NCI-H1694 treated with DMSO at 0.1 percent for 48 hours (cell line): ENCODE results near the gene RCOR2.
"Not testable (repeated sequence)": the region's sequence is repeated elsewhere in the genome, so short reads cannot be mapped to it uniquely, and the experiment has no call there.

Experiments
- DNase-seq: peaks from one replicate; lab custom pipeline; 2025; lab: John Stamatoyannopoulos, UW

Gene RCOR2

DNA sequence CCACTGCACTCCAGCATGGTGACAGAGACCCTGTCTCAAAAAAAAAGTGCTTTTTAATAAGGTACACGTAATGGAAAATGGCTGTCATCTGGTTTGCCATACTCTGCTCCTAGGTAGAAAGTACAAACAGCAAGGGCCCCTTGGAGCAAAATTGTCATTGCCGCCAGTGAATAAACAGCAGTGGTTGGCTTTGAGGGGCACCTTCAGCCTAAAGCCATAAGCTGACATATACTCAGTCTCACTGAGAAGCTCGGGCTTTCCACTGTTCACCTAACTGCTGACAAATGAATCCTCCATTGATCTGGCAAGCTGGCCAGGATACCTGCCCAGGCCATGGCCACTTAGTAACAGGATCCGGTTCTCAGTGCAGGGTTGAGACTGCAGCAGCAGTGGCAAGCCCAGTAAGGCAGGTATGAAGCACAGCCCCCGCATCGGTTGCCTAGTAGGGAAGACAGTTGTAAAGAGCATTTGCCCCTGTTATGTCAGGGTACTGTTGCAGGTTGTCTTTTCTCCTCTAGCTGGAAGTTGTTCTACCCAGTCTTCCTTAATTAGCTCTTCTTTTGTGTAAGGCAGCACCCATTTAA is 39.2 kb downstream of the RCOR2 start:
- DNase-seq, result no peak

DNA sequence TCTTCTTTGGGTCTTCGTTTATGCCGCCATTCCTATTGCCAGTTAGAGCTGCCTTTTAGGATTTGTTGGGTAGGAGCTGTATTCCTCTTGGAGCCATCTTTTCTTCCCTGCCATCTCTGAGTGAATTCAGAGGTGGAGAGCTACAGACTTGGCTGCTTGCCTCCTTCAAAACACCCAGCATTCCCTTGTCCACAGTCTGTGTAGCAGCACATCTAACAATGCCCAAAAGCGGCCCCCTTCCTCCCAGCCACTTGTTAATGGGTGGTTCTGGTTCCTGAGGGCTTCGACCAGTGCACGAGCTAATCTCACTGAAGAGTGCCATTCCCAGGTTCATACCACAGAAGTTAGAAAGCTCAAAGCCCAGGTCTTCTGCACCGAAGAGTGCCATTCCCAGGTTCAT is 40.3 kb downstream of the RCOR2 start:
- DNase-seq, result no peak

DNA sequence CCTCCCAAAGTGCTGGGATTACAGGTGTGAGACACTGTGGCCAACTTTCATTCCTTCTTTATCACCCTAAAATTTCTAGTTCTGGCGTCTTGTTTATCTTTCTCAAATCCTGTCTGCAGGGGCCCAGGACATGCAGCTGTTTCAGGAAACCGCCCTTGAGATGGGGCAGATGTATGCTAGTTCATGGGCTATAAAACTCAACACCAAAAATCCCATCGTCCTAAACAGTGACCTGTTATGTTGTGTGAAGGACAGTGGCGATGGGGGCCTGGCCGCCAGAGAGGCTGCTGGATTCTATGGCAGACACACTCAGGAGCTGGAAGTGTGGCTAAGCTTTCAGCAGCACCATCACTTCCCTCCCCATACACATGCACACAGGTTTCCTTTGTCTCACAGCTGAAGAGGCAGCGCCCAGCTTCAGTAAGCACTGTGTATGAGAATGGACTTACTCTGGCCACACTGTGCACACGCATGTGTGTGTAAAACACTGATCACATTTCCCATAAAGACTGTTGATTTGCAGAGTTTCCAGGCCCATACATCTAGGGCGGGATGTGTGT is 41.4 kb downstream of the RCOR2 start:
- DNase-seq, result no peak

DNA sequence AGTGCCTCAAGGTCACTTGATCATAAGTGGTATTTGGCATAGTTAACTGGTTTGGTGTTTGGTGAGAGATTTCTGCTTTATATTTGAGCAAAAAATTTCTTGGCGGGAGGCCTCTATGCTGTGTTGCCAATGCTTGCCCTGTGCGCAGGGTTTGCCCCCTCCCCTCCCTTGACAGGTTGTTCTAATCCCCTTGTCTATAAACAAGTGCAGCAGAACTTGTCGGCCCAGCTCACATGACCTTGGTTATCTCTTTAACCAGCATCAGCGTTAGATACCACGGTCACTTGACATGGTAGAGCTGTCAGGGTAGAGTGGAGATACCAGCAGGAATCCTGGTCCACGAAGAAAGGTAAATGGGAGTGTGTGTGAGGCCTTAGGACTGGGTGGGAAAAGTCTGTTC is 42.5 kb downstream of the RCOR2 start:
- DNase-seq, result no peak

DNA sequence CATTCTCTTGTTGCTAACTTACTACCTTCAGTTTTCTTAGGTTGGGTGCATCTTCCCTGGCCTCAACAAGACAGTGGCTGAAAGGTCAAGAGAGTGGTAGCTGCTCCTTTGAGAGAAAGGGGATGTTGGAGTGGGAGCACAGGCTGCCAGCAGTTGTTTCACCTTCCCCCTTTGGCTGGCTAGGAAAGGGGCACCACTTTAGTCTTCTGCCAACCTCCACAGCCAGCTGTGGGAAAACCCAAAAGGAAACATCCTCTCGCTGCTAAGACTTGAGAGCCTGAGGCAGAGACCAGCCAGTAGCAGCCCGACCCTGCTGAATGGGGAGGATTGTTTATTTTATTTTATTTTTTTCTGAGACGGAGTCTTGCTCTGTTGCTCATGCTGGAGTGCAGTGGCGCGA is 43.7 kb downstream of the RCOR2 start:
- DNase-seq, result no peak

DNA sequence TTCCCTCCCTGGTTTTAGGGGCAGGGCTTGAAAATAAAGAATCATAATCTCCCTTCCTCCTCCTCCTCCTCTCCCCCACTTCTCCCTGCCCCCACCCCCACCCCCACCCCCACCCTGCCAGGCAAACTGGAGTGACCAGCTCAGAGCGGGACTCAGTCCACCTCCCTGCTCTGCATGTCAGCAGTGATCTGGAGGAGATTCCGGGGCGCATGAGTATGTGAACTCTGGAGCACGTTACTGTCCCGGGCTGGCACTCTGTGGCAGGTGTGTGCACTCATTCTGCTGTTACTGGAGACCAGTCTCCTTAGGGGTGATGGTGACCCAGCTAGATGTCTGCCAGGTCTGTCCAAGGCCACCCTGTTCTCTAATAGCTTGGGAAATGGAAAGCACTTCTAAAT is 44.2 kb downstream of the RCOR2 start:
- no peak for DNase-seq

DNA sequence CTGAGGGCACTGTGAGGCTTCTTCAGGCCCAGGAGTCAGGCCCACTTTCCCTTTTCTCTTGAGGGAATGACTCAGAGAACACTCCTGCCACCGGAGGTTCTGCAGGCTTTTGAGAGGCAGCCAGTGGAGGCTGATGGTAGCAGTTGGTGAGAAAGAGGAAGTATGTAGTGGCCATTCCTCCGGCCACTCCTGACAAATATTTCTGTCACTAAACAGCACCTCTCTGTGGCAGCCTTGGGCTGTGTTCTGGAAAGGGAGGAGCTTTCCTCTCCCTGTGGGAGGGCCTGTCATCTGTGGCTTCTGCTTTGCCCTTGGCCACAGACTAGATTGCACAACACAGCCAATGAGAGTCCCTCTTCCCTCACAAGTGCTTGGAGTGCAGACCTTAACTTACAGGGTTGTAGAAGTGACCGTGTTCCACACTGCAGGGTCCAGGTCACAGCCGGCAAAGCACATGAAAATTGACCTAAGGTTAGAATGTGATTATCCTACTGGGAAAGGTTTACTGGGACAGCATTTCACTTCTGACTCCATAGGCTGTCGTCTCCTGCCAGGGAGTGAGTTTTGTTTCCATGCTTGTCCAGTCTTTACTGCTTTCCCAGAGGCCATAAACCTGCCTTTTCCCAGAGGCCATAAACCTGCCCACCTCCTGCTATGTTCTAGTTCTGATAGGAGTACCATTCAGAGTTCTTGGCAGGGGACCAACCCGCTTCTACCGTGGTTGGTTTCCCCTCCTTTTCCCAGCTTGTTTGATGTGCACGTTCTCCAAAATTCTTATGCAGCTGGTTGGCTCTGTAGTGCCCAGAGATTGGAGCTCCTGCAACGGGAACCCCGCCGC is 44.8 kb downstream of the RCOR2 start:
- DNase-seq, result peak; percentile 61

DNA sequence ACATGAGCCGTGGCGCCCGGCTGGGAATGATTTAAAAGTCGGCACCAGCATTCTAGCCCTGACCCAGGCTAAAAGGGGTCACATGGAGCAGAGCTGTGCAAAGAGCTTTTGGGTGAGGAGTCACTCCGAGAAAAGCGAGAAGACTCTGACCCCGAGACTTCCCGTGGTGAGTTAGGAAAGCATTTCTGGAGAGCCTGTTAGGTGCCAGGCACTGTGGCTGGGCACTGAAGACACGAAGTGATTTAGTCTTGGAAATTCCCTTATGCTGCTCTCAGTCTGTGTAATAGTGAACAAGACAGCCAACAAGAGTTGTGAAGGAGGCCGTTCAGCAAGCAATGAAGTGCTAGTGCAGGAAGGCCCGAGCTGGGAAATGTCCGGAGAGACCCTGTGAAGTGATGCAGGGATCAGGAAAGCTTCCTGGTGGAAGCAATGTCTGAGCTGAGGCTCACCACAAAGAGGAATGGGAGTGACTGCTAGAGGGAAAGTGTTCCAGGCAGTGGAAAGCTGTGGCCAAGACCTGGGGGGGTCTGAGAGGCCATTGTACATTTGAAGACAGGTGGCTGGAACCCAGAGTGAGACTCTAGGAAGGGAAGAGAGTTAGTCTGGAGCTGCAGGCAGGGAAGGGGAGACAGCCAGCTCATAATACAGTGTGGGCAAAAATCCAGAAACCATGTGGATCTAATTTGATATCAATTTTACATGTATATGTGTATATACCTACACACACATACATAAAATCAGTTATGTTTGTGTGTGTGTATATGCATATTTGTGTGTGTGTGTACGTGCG is 46.4 kb downstream of the RCOR2 start:
- DNase-seq, result no peak

DNA sequence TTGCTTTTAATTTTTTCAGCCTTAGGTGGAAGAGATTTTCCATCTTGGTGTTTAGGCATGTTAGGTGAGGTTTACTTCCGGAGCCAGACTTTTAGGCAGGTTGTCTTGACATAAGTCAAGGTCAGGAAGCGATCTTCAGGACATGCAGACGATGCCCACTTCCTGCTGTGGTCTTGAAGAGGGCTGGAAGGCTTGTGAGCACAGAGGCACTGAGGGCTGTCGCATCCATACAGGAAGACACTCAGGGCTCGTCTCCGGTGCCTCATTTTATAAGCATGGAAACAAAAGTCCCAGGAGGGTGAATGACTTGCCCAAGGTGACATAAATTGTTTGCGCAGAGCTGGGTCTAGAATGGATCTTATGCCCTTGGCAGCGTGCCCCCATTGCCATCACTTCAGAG is 47.3 kb downstream of the RCOR2 start:
- DNase-seq, result no peak

DNA sequence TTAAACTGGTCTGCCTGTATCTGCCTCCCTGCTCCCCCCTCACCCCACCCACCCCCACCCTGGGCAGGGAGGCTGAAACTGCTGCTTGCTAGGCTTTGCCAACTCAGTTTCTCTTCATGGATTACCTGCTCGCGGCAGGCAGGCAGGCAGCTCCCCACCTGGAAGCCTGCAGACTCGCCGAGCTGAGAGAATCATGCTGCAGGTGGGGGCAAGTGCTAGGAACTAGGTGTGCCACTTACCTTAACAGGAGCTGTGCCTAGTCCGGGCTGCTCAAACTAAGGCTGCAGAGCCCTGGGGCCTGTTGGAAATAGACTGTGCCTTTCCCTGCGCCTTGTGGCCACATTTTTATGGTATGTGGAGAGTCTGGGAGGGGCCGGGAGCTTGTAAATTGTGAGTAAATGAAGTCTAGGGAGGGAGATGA is 47.8 kb downstream of the RCOR2 start:
- DNase-seq, result no peak

DNA sequence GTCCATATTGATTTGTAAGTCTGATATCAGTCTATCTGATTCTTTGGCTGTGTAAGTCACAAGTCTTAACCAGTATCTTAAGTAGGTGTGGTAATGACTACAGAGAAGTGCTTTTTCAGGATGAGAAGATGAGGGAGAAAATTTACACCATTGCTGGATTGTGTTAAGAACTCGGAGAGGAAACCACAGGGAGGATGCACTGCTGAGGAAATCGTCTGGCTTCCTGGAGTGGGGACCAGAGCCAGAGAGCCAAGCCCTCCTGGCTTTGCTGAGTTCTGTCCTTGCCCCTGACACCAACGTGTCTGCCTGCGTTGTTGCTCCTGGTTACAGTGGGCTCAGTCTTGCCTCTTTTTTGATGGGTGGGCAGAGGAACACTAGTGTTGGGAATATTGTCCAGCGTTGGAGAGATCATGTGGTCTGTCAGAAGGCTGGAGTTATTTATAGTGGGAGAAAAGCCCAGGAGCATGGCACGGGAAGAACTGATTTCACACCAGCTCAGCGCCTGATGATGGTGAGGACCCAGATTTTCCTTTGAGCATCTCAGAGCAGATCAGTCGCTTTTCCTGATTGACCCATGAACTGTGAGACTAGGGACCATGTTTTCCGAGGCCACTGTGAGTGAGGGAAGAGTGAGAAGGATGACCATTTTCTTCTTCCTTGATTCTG is 48.4 kb downstream of the RCOR2 start:
- no peak for DNase-seq

DNA sequence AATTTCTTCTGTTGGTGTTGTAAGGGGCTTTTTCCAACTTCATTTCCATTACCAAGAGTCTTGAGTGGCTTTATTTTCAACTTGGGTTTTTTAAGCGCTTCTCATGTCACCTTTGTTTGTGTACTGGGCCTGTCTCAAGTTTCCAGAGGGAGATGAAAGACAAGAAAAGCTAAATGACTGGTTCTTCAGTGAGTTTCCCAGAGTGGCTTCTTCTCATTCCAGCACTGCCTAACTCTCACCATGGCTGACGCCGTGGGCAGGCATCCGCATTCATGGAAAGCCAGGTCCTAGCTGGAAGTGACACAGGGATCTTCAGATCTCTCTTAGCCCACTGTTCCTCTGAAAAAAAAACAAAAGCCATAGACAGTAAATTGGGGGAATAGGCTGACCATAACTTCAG is 49.5 kb downstream of the RCOR2 start:
- DNase-seq, result no peak

DNA sequence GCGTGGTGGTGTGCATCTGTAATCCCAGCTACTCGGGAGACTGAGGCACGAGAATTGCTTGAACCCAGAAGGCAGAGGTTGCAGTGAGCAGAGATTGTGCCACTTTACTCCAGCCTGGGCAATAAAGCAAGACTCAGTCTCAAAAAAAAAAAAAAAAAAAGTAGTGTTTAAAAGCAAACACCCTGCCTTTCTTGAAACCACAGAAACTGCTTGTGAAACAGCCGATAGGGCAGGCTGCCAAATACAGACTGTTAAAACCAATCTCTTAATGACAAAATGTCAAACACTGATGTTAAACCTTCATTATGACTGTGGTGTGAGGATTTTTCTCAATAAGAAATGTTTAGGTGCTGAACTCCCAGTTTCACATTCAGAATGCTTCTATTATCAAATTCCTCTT is 50.8 kb downstream of the RCOR2 start:
- no peak for DNase-seq

DNA sequence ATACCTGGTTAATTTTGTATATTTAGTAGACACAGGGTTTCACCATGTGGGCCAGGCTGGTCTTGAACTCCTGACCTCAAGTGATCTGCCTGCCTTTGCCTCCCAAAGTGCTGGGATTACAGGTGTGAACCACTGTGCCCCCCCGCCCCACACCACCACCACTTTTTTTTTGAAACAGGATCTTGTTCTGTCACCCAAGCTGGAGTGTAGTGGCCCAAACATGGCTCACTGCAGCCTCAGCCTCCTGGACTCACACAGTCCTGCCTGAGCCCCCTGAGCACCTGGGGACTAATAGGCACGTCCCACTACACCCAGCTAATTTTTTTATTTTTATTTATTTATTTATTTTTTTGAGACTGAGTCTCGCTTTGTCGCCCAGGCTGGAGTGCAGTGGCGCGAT is 53.3 kb downstream of the RCOR2 start:
- DNase-seq, result not testable (repeated sequence)

DNA sequence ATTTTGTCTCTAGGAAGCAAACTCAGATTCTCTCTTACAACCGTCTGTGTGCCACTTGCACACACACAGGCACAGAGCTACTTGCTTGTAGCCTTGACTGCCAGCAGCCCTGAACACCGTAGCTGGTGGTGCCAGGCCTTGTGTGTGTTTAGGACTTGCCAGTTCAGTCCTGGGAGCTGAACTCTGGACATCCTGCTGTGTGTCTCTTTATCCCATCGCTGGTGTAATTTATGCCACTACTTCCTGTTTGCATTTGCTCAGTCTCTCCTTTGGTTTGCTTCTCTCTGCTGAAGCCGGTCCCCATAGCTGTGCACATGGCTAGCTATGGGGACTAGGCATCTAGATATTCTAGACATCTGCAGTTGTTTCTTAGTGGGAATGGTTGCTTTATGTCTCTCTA is 54.0 kb downstream of the RCOR2 start:
- DNase-seq, result no peak
